ENCODE results near the gene CTRB2. TPM values are rescaled to one million over a fixed set of nuclear protein-coding genes. Genes with fewer than 3 reads are reported as not detected.

Gene CTRB2
- total and polyA plus RNA-seq, 2 of the 8 experiments (the other 6 are each of a cell fraction or from before 2014, with no cell fraction given), result not detected

DNA sequence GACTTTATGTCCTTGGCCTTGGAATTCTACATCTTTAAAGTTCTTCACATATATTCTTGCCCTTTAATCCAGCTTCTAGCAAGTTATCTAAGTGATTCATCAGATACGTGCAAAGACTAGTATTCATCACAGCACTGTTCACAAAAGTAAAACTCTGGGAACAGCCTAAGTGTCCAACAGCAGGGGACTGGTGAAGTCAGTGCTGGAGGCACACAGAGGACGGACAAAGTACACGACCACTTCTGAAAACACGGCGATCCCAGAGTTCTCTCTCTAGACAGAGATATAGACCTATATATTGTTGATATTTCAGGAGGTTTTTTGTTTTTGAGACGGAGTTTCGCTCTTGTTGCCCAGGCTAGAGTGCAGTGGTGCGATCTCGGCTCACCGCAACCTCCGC, 24.6 kb upstream of the CTRB2 start (continued):
- TF ChIP-seq, protein P1, sequence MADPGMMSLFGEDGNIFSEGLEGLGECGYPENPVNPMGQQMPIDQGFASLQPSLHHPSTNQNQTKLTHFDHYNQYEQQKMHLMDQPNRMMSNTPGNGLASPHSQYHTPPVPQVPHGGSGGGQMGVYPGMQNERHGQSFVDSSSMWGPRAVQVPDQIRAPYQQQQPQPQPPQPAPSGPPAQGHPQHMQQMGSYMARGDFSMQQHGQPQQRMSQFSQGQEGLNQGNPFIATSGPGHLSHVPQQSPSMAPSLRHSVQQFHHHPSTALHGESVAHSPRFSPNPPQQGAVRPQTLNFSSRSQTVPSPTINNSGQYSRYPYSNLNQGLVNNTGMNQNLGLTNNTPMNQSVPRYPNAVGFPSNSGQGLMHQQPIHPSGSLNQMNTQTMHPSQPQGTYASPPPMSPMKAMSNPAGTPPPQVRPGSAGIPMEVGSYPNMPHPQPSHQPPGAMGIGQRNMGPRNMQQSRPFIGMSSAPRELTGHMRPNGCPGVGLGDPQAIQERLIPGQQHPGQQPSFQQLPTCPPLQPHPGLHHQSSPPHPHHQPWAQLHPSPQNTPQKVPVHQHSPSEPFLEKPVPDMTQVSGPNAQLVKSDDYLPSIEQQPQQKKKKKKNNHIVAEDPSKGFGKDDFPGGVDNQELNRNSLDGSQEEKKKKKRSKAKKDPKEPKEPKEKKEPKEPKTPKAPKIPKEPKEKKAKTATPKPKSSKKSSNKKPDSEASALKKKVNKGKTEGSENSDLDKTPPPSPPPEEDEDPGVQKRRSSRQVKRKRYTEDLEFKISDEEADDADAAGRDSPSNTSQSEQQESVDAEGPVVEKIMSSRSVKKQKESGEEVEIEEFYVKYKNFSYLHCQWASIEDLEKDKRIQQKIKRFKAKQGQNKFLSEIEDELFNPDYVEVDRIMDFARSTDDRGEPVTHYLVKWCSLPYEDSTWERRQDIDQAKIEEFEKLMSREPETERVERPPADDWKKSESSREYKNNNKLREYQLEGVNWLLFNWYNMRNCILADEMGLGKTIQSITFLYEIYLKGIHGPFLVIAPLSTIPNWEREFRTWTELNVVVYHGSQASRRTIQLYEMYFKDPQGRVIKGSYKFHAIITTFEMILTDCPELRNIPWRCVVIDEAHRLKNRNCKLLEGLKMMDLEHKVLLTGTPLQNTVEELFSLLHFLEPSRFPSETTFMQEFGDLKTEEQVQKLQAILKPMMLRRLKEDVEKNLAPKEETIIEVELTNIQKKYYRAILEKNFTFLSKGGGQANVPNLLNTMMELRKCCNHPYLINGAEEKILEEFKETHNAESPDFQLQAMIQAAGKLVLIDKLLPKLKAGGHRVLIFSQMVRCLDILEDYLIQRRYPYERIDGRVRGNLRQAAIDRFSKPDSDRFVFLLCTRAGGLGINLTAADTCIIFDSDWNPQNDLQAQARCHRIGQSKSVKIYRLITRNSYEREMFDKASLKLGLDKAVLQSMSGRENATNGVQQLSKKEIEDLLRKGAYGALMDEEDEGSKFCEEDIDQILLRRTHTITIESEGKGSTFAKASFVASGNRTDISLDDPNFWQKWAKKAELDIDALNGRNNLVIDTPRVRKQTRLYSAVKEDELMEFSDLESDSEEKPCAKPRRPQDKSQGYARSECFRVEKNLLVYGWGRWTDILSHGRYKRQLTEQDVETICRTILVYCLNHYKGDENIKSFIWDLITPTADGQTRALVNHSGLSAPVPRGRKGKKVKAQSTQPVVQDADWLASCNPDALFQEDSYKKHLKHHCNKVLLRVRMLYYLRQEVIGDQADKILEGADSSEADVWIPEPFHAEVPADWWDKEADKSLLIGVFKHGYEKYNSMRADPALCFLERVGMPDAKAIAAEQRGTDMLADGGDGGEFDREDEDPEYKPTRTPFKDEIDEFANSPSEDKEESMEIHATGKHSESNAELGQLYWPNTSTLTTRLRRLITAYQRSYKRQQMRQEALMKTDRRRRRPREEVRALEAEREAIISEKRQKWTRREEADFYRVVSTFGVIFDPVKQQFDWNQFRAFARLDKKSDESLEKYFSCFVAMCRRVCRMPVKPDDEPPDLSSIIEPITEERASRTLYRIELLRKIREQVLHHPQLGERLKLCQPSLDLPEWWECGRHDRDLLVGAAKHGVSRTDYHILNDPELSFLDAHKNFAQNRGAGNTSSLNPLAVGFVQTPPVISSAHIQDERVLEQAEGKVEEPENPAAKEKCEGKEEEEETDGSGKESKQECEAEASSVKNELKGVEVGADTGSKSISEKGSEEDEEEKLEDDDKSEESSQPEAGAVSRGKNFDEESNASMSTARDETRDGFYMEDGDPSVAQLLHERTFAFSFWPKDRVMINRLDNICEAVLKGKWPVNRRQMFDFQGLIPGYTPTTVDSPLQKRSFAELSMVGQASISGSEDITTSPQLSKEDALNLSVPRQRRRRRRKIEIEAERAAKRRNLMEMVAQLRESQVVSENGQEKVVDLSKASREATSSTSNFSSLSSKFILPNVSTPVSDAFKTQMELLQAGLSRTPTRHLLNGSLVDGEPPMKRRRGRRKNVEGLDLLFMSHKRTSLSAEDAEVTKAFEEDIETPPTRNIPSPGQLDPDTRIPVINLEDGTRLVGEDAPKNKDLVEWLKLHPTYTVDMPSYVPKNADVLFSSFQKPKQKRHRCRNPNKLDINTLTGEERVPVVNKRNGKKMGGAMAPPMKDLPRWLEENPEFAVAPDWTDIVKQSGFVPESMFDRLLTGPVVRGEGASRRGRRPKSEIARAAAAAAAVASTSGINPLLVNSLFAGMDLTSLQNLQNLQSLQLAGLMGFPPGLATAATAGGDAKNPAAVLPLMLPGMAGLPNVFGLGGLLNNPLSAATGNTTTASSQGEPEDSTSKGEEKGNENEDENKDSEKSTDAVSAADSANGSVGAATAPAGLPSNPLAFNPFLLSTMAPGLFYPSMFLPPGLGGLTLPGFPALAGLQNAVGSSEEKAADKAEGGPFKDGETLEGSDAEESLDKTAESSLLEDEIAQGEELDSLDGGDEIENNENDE (IDR thresholded peaks at IDR 0.05; ENCODE audit: insufficient replicate concordance, low read length), result no peak
- TF ChIP-seq SAP30 (IDR thresholded peaks at IDR 0.05; ENCODE audit: insufficient read depth, insufficient replicate concordance, low read length) (no peak), TAF1 (IDR thresholded peaks at IDR 0.05; ENCODE audit: low read depth, low read length) (no peak), SIRT6 (IDR thresholded peaks at IDR 0.05; ENCODE audit: low read length) (no peak), PHF8 (conservative IDR thresholded peaks at IDR 0.05; ENCODE audit: low read depth, low read length) (no peak), SRF (IDR thresholded peaks at IDR 0.05; ENCODE audit: low read depth, low read length) (no peak), SUZ12 (IDR thresholded peaks at IDR 0.05; ENCODE audit: low read length) (no peak), GABPA (IDR thresholded peaks at IDR 0.05; ENCODE audit: borderline replicate concordance, insufficient read depth, low read length) (no peak)
